Right cardiac atrium (tissue), 5 donors: ENCODE results near the gene LHX5. TPM values are rescaled to one million over a fixed set of nuclear protein-coding genes. Genes with fewer than 3 reads are reported as not detected.

ENCODE experiments used
- ATAC-seq, 2 donors: fragments of 200-7000 bp; cut with Tn5 transposase; one replicate each; pipeline versions ENCODE4 v1.8.0 to v1.9.1; 2020; ENCODE audit warnings: moderate library complexity in 2 of 2, mild to moderate bottlenecking in 1 of 2
- DNase-seq, 3 donors: peaks; one replicate each; pipeline ENCODE4 v3.0.0-alpha.2; 2020
- H3K27ac ChIP-seq: one replicate; pipeline ENCODE4 v1.5.1; 2013; ENCODE audit warnings: mild to moderate bottlenecking, low read length, control low read depth, moderate library complexity
- H3K27me3 ChIP-seq: one replicate; pipeline ENCODE4 v1.6.1; 2013; ENCODE audit not compliant: control insufficient read depth, insufficient read depth
- H3K4me1 ChIP-seq: one replicate; pipeline ENCODE4 v1.6.1; 2013; ENCODE audit warnings: low read length; ENCODE audit not compliant: control insufficient read depth, insufficient read depth
- H3K4me3 ChIP-seq: one replicate; pipeline ENCODE4 v1.5.1; 2013; ENCODE audit warnings: low read length, control low read depth
- H3K9me3 ChIP-seq: one replicate; pipeline ENCODE4 v1.6.1; 2013; ENCODE audit warnings: low read length; ENCODE audit not compliant: control insufficient read depth
- WGBS: extraction: QIAGEN DNeasy Blood & Tissue Kit; methylation state at CpG from one replicate; pipeline ENCODE4 v1.1.7; 2013; 5-methylcytosine and 5-hydroxymethylcytosine counted together
- intact Hi-C, 4 donors: fragments of 100-400 bp; cut with DNase I; formaldehyde crosslinking; loops; one replicate each; pipeline versions ENCODE4 v1.11.0 to v1.14.0; 2022 to 2023
- polyA plus RNA-seq: library from polyadenylated mRNA; stranded (reverse); fragments of 200-250 nt; gene quantifications from one replicate; pipeline ENCODE4 v1.2.3, GENCODE V29; 2013
- total RNA-seq, 4 donors: library from RNA; stranded (reverse); fragmentation: NEBNext Ultra II Directional; extraction: Animal tissue kit (Norgen Biotek cat#: 25700); gene quantifications; one replicate each; pipeline ENCODE4 v1.2.1, GENCODE V29; 2021
- donor health status: healthy with polysubstance abuse.
- donor health status: DM: no; HTN: yes; CAD: no.
- donor health status: DM: no; HTN: no; CAD: no.
- donor health status: DM: no; HTN: yes; CAD: no; lungs with severe emphysema.
- donor health status: DM: yes; HTN: yes; CAD: no.

The LHX5 gene
- total and polyA plus RNA-seq, 5 donors: not detected

DNA sequence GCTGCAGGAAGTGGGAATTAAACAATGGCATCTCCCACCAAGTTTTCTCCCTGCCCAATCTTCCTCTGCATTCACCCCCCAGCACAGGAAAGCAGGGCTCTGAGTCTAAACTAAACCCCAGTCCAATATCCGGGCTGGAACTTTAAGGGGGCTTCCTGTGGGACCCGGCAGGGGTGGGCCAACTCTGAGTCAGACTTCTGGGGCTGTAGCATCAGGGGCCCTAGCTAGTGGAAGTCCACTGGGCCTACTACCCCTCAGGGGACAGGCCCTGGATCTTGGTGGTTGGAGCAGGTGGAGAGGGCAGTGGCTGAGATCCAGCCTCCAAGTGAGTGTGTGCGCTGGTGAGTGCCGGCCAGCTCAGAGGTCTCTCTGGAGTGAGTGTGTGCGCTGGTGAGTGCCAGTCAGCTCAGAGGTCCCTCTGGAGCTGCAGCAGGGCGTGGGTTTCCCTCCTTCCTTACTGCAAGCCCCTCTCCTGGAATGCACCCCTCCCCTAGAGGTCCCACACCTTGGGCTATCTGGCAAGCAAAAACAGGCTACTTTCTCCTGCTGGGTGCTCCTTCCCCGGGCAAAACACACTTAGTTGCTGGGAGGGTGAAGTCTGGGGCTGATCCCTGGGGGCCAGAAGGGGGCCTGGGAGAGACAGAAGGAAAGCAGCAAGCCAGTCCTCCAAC is 5.6 kb upstream of the LHX5 start:
- Histone ChIP-seq H3K27ac (no peak overlapping the region), H3K4me1 (no peaks in the 10 kb centered on the region), H3K27me3 (peaks cover 3% of the 10 kb centered on the region), H3K4me3 (no peak overlapping the region), H3K9me3 (no peaks in the 10 kb centered on the region)
- ATAC-seq (no peak), DNase-seq (no peak)
- intact Hi-C loops: no loop called here
- 2% methylated on average over 7 of the region's 7 CpGs for WGBS

- H3K4me3 ChIP-seq: no peak overlapping the region
- intact Hi-C loops: no loop called here
- ATAC-seq (no peak), DNase-seq (no peak)
- no peaks in the 10 kb centered on the region for H3K9me3 ChIP-seq
- H3K4me1 ChIP-seq: no peaks in the 10 kb centered on the region
- H3K27ac ChIP-seq: no peak overlapping the region
- under 1% methylated on average over 58 of the region's 58 CpGs for WGBS
- H3K27me3 ChIP-seq: peaks cover 3% of the 10 kb centered on the region
Measured at GRCh38 chr12:113476176-113476986, 4.7 kb upstream of the LHX5 start.

DNA sequence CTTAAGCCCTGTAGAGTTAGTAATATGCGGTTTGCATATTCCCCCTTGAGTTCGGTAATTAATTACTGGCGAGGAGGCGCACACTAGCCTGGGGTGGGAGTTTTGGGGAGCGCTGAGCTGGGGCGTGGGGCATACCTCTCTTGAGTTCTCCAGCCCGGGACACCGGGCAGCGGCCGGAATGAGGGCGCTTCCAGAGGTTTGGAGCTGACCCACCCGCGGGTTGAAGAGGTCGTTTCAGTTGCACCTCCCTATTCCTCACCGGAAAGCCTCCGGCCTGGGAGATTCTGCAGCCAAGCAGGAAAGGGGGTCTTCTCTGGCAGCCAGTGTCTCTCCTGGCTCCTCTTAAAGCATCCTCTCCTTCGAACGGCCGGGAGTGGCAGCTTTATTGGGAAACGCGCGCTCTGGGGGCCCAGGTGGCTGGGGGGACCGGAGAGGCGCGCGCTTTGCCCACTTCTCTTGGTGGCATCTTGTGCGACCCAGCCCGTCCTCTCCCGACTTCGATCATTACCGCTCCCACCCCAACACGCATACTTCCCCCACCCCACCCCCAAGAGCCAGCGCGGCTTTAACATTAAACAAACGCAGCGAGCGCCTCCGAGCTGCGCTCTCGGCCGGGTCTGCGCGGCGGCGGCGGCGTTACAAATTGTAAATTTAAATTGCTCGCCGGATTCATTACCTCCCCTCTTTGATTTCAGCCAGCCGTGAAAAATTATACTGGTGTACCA is 3.9 kb upstream of the LHX5 start:
- ATAC-seq (no peak), DNase-seq (no peak)
- no peaks in the 10 kb centered on the region for H3K9me3 ChIP-seq
- H3K4me3 ChIP-seq: no peak overlapping the region
- H3K27me3 ChIP-seq: peaks cover 3% of the 10 kb centered on the region
- H3K27ac ChIP-seq: no peak overlapping the region
- WGBS: 1% methylated on average over 50 of the region's 50 CpGs
- intact Hi-C loops: no loop called here
- H3K4me1 ChIP-seq: no peaks in the 10 kb centered on the region

DNA sequence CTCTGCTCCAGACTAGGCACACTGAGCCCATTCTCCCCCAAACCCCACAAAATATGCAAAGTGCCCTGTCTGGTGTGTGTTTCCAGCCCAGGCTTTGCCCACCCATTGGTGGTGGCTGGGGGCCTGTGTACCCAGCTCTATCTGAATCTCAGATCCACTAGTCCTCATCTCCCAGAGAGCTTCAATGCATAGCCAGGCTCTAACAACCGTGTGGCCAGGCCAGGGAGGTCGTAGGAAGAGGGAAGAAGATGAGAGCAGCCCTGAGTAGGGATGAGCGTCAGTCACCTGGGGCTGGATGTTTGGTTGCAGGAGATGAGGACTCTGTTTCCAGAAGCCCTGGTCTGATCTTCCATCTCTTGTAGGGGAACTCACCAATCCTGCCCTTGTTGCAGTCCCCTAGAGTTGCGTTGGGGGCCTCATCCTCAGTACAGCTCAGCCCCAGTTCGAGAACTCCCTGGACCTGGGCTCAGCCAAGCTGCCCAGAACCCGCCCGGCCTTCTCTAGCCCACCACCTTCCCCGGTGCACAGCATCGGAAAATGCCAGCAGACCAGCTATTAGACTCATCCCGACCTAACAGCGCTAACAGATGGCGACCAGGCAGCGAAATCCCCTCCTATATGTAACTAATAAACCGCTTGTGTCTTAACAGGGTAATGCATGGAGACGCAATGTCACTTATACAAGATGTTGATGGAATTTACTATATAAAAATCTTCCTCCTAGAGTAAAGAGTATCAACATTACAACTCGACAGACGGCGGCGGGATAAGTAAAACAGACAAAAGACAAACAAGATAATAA is 3.2 kb upstream of the LHX5 start:
- ATAC-seq: no peak
- intact Hi-C loops: no loop called here
- no peak for DNase-seq
- Histone ChIP-seq H3K27me3 (peaks cover 2% of the 10 kb centered on the region), H3K27ac (no peak overlapping the region), H3K4me3 (no peak overlapping the region), H3K4me1 (no peaks in the 10 kb centered on the region), H3K9me3 (no peaks in the 10 kb centered on the region)
- 2% methylated on average over 19 of the region's 19 CpGs for WGBS

- Histone ChIP-seq H3K27me3 (no peaks in the 10 kb centered on the region), H3K4me3 (no peak overlapping the region), H3K9me3 (no peaks in the 10 kb centered on the region), H3K4me1 (no peaks in the 10 kb centered on the region), H3K27ac (no peak overlapping the region)
- intact Hi-C loops: no loop called here
- DNase-seq: no peak
- ATAC-seq: no peak
- 2% methylated on average over 9 of the region's 9 CpGs for WGBS
Measured at GRCh38 chr12:113473942-113474341, 2.3 kb upstream of the LHX5 start.

GRCh38 chr12:113473400-113473799 is 1.7 kb upstream of the LHX5 start:
- 11% methylated on average over 6 of the region's 6 CpGs for WGBS

DNA sequence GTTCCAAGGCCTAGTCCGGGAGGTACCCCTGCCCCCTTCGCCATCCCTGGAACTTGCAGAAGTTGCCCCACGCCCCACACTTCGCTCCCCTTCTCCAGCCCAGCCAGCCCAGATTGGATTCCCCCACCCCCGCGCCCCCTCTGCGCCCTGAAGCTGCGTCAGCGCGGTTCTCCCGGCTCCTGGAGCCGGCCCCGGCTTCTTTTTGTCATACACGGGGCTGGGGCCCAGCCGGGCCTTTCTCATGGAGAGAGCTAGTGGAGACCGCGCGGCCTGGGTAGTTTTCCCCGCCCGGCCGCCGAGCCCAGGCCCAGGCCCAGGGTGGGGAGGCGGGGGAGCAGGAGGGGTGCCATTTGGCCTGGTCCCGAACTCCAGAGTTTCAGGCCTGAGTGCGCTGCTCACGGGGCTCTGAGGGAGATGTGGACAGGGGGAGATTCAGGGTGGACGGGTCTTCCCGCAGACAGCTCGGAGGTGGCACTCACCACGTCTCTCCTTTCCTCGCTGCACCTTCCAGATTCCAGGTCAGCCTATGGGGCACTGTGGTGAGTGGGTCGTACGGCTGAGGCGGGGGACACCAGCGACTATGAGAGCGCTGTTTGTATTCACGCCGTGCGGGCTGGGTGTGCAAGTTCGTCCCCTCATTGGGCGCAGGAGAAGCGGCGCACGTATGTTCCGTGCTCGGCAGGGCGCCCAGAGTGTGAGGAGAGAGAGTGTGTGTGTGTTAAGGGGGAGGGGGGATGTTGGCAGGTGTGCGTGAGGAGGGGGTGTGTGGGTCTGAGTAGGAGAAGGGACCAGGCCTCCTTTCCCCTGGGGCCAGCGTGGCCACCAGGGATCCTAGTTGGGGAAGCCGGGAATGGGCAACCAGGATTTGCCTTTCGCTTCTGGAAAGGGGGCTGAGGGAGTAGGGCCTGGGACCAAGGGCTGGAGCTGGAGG is 785 bp upstream of the LHX5 start:
- Histone ChIP-seq H3K27ac (no peak overlapping the region), H3K27me3 (no peaks in the 10 kb centered on the region), H3K9me3 (no peaks in the 10 kb centered on the region), H3K4me1 (no peaks in the 10 kb centered on the region), H3K4me3 (no peak overlapping the region)
- DNase-seq (no peak), ATAC-seq (no peak)
- intact Hi-C loops: no loop called here
- WGBS: 2% methylated on average over 51 of the region's 51 CpGs

More at GRCh38 chr12:113473400-113473799, 1.7 kb upstream of the LHX5 start:
- no peak overlapping the region for H3K4me3 ChIP-seq
- H3K4me1 ChIP-seq: no peaks in the 10 kb centered on the region
- intact Hi-C loops: no loop called here
- H3K27ac ChIP-seq: no peak overlapping the region
- DNase-seq: no peak
- no peaks in the 10 kb centered on the region for H3K27me3 ChIP-seq
- no peaks in the 10 kb centered on the region for H3K9me3 ChIP-seq
- no peak for ATAC-seq

GRCh38 chr12:113470871-113471618 is 626 bp downstream of the LHX5 start:
- no peak overlapping the region for H3K4me3 ChIP-seq

GRCh38 chr12:113469949-113470743 is 1.5 kb downstream of the LHX5 start:
- ATAC-seq (no peak), DNase-seq (no peak)
- intact Hi-C loops: no loop called here
- no peaks in the 10 kb centered on the region for H3K4me1 ChIP-seq
- H3K9me3 ChIP-seq: no peaks in the 10 kb centered on the region
- H3K4me3 ChIP-seq: no peak overlapping the region
- WGBS: 3% methylated on average over 19 of the region's 19 CpGs
- no peaks in the 10 kb centered on the region for H3K27me3 ChIP-seq
- no peak overlapping the region for H3K27ac ChIP-seq

More at GRCh38 chr12:113470871-113471618, 626 bp downstream of the LHX5 start:
- Histone ChIP-seq H3K27me3 (no peaks in the 10 kb centered on the region), H3K9me3 (no peaks in the 10 kb centered on the region), H3K4me1 (no peaks in the 10 kb centered on the region), H3K27ac (no peak overlapping the region)
- WGBS: 2% methylated on average over 53 of the region's 53 CpGs
- no peak for DNase-seq
- intact Hi-C loops: no loop called here
- ATAC-seq: no peak
